Measurements from ENCODE around the gene REC8.
"Not testable (repeated sequence)": the region's sequence is repeated elsewhere in the genome, so short reads cannot be mapped to it uniquely, and the experiment has no call there.

The REC8 gene

GRCh38 chr14:24195186-24196070 lies 23.5 kb downstream of the REC8 start, which contains the start of gene TM9SF1:
Gene TM9SF1, minus strand, starts transcription at chr14:24195441. Its CDS starts 422 bp downstream, at chr14:24195019.
- Histone ChIP-seq H3K79me2 (ENCODE audit: control insufficient read depth, insufficient read depth, low read length) (no peaks in the 10 kb centered on the region), H4K5ac (ENCODE audit: low read length) (no peak within 1 kb of the TSS), H3K36me3 (ENCODE audit: control insufficient read depth, insufficient read depth, low read length) (peaks cover 4% of the 10 kb centered on the region), H3K4me3 (ENCODE audit: low read length) (peak within 1 kb of the TSS; percentile 79), H3K27ac (ENCODE audit: low read depth, low read length) (peak within 1 kb of the TSS; percentile 92), H3K9ac (ENCODE audit: low read length) (peak within 1 kb of the TSS; percentile 96), H2BK15ac (replicated peaks; ENCODE audit: low read depth) (no peak within 1 kb of the TSS), H3K18ac (ENCODE audit: low read length) (peak within 1 kb of the TSS; percentile 71), H2BK5ac (ENCODE audit: low read length) (peak within 1 kb of the TSS; percentile 91), H3K4me1 (ENCODE audit: control insufficient read depth, low read depth, low read length) (no peaks in the 10 kb centered on the region), H2BK120ac (ENCODE audit: low read depth, low read length) (peak within 1 kb of the TSS; percentile 15), H3K4ac (ENCODE audit: low read depth, low read length) (peak within 1 kb of the TSS; percentile 66), H2AK5ac (ENCODE audit: low read length) (no peak within 1 kb of the TSS), H3K79me1 (ENCODE audit: low read length) (no peaks in the 10 kb centered on the region), H3K4me2 (ENCODE audit: low read length) (peak within 1 kb of the TSS; percentile 61), H3K56ac (ENCODE audit: low read length) (peak within 1 kb of the TSS; percentile 97), H4K8ac (ENCODE audit: low read depth, low read length) (peak within 1 kb of the TSS; percentile 82), H3K23ac (ENCODE audit: low read length) (no peak within 1 kb of the TSS), H3K27me3 (ENCODE audit: insufficient read depth, low read length, poor library complexity) (no peaks in the 10 kb centered on the region)
- WGBS (ENCODE audit: extremely low coverage, insufficient coverage, low lambda C conversion rate), result no CpG with 5 or more reads among the region's 89 CpGs
- DNase-seq, result peak; percentile 94

- peak; percentile 21 for DNase-seq
- no CpG with 5 or more reads among the region's 33 CpGs for WGBS (ENCODE audit: extremely low coverage, insufficient coverage, low lambda C conversion rate)
- H3K4me3 ChIP-seq (ENCODE audit: low read length), result peak overlapping the region; percentile 79
Observed at GRCh38 chr14:24196071-24197055, 24.5 kb downstream of the REC8 start.

DNA sequence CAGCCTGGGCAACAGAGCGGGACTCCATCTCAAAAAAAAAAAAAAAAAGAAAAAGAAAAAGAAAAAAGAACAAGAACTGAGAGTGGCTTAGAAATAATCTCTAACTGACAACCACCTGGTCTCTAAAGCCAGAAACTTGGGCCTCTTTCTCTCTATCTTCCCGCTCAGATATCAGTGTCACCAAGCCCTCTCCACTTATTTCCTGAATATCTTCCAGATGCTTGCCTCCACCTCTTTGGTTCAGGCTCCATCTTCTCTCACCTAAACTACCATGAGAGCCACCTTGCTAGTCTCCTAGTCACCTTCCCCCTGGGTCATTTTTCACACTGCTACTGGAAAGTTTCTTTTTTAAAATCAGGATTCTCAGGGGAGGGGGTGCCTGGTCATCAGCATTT lies 25.2 kb downstream of the REC8 start:
- no peak overlapping the region for H4K8ac ChIP-seq (ENCODE audit: low read depth, low read length)
- no peaks in the 10 kb centered on the region for H3K79me1 ChIP-seq (ENCODE audit: low read length)
- WGBS (ENCODE audit: extremely low coverage, insufficient coverage, low lambda C conversion rate), result no CpG with 5 or more reads among the region's 2 CpGs
- no peak overlapping the region for H4K5ac ChIP-seq (ENCODE audit: low read length)
- H3K18ac ChIP-seq (ENCODE audit: low read length), result no peak overlapping the region
- no peak overlapping the region for H3K4ac ChIP-seq (ENCODE audit: low read depth, low read length)
- no peaks in the 10 kb centered on the region for H3K27me3 ChIP-seq (ENCODE audit: insufficient read depth, low read length, poor library complexity)
- H3K4me1 ChIP-seq (ENCODE audit: control insufficient read depth, low read depth, low read length), result no peaks in the 10 kb centered on the region
- no peak overlapping the region for H2BK15ac ChIP-seq (replicated peaks; ENCODE audit: low read depth)
- H3K4me2 ChIP-seq (ENCODE audit: low read length), result no peak overlapping the region
- H3K4me3 ChIP-seq (ENCODE audit: low read length), result no peak overlapping the region
- no peak overlapping the region for H3K9ac ChIP-seq (ENCODE audit: low read length)
- no peak overlapping the region for H3K23ac ChIP-seq (ENCODE audit: low read length)
- peak overlapping the region; percentile 49 for H3K56ac ChIP-seq (ENCODE audit: low read length)
- no peak for DNase-seq
- H2BK120ac ChIP-seq (ENCODE audit: low read depth, low read length), result no peak overlapping the region
- peaks cover 4% of the 10 kb centered on the region for H3K36me3 ChIP-seq (ENCODE audit: control insufficient read depth, insufficient read depth, low read length)
- H2BK5ac ChIP-seq (ENCODE audit: low read length), result no peak overlapping the region
- H3K27ac ChIP-seq (ENCODE audit: low read depth, low read length), result no peak overlapping the region
- no peak overlapping the region for H2AK5ac ChIP-seq (ENCODE audit: low read length)
- no peaks in the 10 kb centered on the region for H3K79me2 ChIP-seq (ENCODE audit: control insufficient read depth, insufficient read depth, low read length)

More at GRCh38 chr14:24196071-24197055, 24.5 kb downstream of the REC8 start:
- H2BK15ac ChIP-seq (replicated peaks; ENCODE audit: low read depth), result no peak overlapping the region
- H3K27me3 ChIP-seq (ENCODE audit: insufficient read depth, low read length, poor library complexity), result no peaks in the 10 kb centered on the region
- H3K18ac ChIP-seq (ENCODE audit: low read length), result peak overlapping the region; percentile 19
- no peaks in the 10 kb centered on the region for H3K79me1 ChIP-seq (ENCODE audit: low read length)
- no peak overlapping the region for H2BK120ac ChIP-seq (ENCODE audit: low read depth, low read length)
- peak overlapping the region; percentile 37 for H3K4me2 ChIP-seq (ENCODE audit: low read length)
- H3K27ac ChIP-seq (ENCODE audit: low read depth, low read length), result peak overlapping the region; percentile 59
- peak overlapping the region; percentile 96 for H3K9ac ChIP-seq (ENCODE audit: low read length)
- peaks cover 4% of the 10 kb centered on the region for H3K36me3 ChIP-seq (ENCODE audit: control insufficient read depth, insufficient read depth, low read length)
- H4K5ac ChIP-seq (ENCODE audit: low read length), result no peak overlapping the region
- H2BK5ac ChIP-seq (ENCODE audit: low read length), result no peak overlapping the region
- no peaks in the 10 kb centered on the region for H3K79me2 ChIP-seq (ENCODE audit: control insufficient read depth, insufficient read depth, low read length)
- peak overlapping the region; percentile 97 for H3K56ac ChIP-seq (ENCODE audit: low read length)
- H3K23ac ChIP-seq (ENCODE audit: low read length), result no peak overlapping the region
- no peak overlapping the region for H4K8ac ChIP-seq (ENCODE audit: low read depth, low read length)
- H3K4ac ChIP-seq (ENCODE audit: low read depth, low read length), result peak overlapping the region; percentile 17
- H2AK5ac ChIP-seq (ENCODE audit: low read length), result no peak overlapping the region
- H3K4me1 ChIP-seq (ENCODE audit: control insufficient read depth, low read depth, low read length), result no peaks in the 10 kb centered on the region

DNA sequence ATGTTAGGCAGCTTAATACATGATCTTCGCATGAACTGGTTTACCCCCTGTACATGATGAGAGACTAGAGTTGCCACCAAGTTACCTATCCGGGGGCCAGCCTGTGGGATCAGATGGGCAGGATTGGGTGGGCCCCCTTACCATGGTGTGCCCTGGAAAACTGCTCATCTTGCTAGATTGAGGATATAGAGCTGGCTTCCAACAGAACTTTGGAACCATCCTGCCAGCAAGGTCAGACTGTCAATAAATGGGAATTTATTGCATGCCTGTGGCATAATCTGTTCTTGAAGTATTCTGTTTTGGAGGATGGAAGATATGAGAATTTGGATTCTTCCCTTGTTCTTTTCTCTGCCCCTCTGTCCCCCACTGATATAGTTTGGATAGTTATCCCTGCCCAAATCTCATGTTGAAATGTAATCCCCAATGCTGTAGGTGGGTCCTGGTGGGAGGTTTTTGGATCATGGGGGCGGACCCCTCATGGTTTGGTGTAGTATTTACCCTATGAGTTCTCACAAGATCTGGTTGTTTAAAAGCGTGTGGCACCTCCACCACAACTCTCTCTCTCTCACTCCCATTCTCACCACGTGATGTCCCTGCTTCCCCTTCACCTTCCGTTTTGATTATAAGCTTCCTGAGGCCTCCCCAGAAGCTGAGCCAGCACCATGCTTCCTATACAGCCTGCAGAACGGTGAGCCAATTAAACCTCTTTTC lies 27.1 kb downstream of the REC8 start:
- Histone ChIP-seq H2BK5ac (ENCODE audit: low read length) (no peak overlapping the region), H4K5ac (ENCODE audit: low read length) (no peak overlapping the region), H3K36me3 (ENCODE audit: control insufficient read depth, insufficient read depth, low read length) (no peaks in the 10 kb centered on the region), H3K56ac (ENCODE audit: low read length) (no peak overlapping the region), H3K9ac (ENCODE audit: low read length) (no peak overlapping the region), H3K18ac (ENCODE audit: low read length) (no peak overlapping the region), H4K8ac (ENCODE audit: low read depth, low read length) (no peak overlapping the region), H3K4me1 (ENCODE audit: control insufficient read depth, low read depth, low read length) (no peaks in the 10 kb centered on the region), H3K27me3 (ENCODE audit: insufficient read depth, low read length, poor library complexity) (no peaks in the 10 kb centered on the region), H3K79me2 (ENCODE audit: control insufficient read depth, insufficient read depth, low read length) (no peaks in the 10 kb centered on the region), H2BK15ac (replicated peaks; ENCODE audit: low read depth) (no peak overlapping the region), H3K23ac (ENCODE audit: low read length) (no peak overlapping the region), H3K27ac (ENCODE audit: low read depth, low read length) (no peak overlapping the region), H3K79me1 (ENCODE audit: low read length) (no peaks in the 10 kb centered on the region), H2BK120ac (ENCODE audit: low read depth, low read length) (no peak overlapping the region), H3K4me3 (ENCODE audit: low read length) (no peak overlapping the region), H2AK5ac (ENCODE audit: low read length) (no peak overlapping the region), H3K4ac (ENCODE audit: low read depth, low read length) (no peak overlapping the region), H3K4me2 (ENCODE audit: low read length) (no peak overlapping the region)
- WGBS (ENCODE audit: extremely low coverage, insufficient coverage, low lambda C conversion rate), result no CpG with 5 or more reads among the region's 7 CpGs
- no peak for DNase-seq

GRCh38 chr14:24202538-24202937 lies 30.7 kb downstream of the REC8 start:
- H2BK5ac ChIP-seq (ENCODE audit: low read length), result not testable (repeated sequence)

More at GRCh38 chr14:24202538-24202937, 30.7 kb downstream of the REC8 start:
- not testable (repeated sequence) for H3K27ac ChIP-seq (ENCODE audit: low read depth, low read length); H4K5ac ChIP-seq (ENCODE audit: low read length); H3K36me3 ChIP-seq (ENCODE audit: control insufficient read depth, insufficient read depth, low read length); H4K8ac ChIP-seq (ENCODE audit: low read depth, low read length); H3K9ac ChIP-seq (ENCODE audit: low read length); H3K56ac ChIP-seq (ENCODE audit: low read length); H3K4me1 ChIP-seq (ENCODE audit: control insufficient read depth, low read depth, low read length); DNase-seq; H2AK5ac ChIP-seq (ENCODE audit: low read length); H2BK15ac ChIP-seq (replicated peaks; ENCODE audit: low read depth); H3K4me2 ChIP-seq (ENCODE audit: low read length); H3K79me1 ChIP-seq (ENCODE audit: low read length); H3K18ac ChIP-seq (ENCODE audit: low read length); H3K27me3 ChIP-seq (ENCODE audit: insufficient read depth, low read length, poor library complexity); H3K4ac ChIP-seq (ENCODE audit: low read depth, low read length); H3K23ac ChIP-seq (ENCODE audit: low read length); H3K79me2 ChIP-seq (ENCODE audit: control insufficient read depth, insufficient read depth, low read length); H3K4me3 ChIP-seq (ENCODE audit: low read length); H2BK120ac ChIP-seq (ENCODE audit: low read depth, low read length)
- WGBS (ENCODE audit: extremely low coverage, insufficient coverage, low lambda C conversion rate), result no CpG with 5 or more reads among the region's 8 CpGs

Data from mesendoderm (in vitro differentiated cells).